ENCODE results near the gene GPR132.
"Not testable (repeated sequence)": the region's sequence is repeated elsewhere in the genome, so short reads cannot be mapped to it uniquely, and the experiment has no call there.

Gene GPR132

GRCh38 chr14:105073720-105074600 lies 8.7 kb upstream of the GPR132 start:
- no peak for DNase-seq

GRCh38 chr14:105072892-105073719 lies 7.9 kb upstream of the GPR132 start:
- DNase-seq = no peak

DNA sequence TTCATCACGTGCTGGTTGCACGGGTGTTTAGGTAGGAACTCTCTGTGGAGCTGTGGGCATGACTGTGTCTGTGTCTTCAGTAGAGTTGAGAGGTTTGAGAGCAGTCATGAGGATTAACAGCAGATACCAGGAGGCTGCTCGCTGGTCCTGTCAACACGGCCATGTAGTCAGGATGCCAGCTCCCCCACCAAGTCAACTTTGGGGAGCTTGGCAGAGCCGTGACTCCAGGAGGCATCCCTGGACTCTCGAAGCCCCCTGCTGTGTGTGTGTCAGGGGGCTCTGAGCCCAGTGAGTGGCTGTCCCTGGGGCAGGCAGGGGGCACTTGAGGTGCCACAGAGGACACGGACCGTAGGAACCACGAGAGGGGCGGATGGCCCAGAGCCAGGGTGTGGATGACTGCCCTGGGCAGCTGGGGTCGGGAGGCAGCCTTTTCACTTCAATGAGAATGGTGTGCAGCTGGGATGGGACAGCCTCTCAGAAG lies 7.2 kb upstream of the GPR132 start:
- DNase-seq = no peak

GRCh38 chr14:105071942-105072341 lies 6.7 kb upstream of the GPR132 start:
- DNase-seq = no peak

DNA sequence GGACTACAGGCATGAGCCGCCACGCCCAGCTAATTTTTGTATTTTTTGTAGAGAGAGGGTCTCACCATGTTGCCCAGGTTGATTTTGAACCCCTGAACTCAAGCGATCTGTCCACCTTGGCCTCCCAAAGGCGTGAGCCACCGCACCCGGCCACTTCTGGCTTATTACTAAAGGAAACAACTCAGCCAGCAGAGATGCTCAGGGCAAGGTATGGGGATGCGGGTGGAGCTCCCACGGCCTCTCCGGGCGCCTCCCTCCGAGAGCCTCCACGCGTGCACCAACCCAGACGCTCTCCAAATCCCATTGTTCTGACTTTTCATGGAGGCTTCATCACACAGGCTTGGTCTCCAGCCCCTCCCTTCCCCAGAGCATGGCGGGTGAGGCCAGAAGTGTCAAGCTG lies 6.1 kb upstream of the GPR132 start:
- DNase-seq = no peak

- no peak for DNase-seq
These were observed 5.5 kb upstream of the GPR132 start for GRCh38 chr14:105070760-105071137.

DNA sequence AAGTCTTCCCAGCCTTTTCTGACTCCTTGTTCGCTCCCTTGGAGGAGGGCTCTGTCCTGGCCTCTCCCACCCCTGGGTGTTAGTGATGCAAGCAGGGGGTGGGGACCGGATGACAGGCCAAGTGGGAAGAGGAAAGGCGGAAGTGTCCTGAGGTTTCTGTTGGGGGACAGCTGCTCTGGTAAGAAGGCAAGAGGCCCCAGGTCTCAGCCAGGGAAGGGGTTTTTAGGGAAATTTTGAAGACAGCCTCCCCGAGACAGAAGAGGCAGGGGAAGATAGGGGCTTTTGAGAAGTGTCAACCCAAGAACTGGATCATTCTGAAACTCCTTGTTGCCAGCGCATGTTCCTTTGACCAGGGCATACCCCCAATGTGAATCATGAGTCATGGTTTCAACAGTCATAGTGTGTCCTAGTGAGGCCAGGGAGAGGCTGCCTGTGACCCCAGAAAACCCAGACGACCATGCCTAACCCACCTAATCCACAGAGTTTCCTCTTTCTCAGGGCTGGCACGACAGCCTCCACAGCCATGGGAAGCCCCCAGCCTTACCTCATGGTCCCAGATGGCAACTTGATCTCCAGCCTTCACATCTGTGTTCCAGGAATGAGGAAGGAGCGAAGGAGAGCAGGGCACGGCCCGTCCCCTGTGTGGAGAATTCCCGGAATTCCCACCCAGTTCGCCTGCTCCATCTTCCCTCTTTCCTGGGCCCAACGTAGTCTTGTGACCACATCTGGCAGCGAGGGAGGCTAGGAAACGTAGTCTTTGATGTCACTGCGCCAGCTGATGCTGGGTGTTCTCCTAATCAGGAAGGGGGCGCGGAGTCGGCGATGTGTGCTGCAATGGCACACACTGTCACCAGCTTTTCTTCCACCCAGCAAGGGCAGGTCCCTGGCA lies 4.9 kb upstream of the GPR132 start:
- no peak for DNase-seq

DNA sequence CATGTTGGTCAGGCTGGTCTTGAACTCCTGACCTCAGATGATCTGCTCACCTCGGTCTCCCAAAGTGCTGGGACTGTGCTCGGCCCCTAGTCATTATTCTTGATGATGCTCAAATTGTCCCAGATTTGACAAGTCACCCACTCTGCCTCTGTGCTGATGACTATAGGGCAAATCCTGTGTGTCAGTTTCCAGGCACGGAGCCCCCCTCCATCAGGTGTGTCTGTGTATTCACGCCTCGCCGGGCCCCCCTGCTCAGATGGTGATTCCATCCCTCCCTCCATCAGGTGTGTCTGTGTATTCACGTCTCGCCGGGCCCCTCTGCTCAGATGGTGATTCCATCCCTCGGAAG lies 4.3 kb upstream of the GPR132 start:
- no peak for DNase-seq

DNA sequence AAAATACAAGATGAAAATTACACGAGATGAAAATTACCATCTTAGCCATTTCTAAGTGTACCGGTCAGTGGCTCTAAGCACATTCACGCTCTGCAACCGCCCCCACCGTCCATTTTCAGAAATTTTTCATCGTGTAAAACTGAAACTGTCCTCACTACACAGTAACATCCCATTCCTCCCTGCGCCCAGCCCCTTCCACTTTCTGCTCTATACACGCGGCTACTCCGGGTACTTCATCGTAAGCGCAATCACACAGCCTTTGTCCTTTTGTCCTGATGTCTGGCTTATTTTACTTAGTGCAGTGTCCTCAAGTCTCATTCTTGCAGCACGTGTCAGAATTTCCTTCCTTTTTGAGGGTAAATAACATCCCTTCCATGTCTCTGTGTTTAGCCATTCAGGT lies 3.6 kb upstream of the GPR132 start:
- DNase-seq = no peak

- no peak for DNase-seq
These were observed 2.7 kb upstream of the GPR132 start for GRCh38 chr14:105067969-105068301.

- no peak for DNase-seq
These were observed 2.1 kb upstream of the GPR132 start for GRCh38 chr14:105067140-105067968.

DNA sequence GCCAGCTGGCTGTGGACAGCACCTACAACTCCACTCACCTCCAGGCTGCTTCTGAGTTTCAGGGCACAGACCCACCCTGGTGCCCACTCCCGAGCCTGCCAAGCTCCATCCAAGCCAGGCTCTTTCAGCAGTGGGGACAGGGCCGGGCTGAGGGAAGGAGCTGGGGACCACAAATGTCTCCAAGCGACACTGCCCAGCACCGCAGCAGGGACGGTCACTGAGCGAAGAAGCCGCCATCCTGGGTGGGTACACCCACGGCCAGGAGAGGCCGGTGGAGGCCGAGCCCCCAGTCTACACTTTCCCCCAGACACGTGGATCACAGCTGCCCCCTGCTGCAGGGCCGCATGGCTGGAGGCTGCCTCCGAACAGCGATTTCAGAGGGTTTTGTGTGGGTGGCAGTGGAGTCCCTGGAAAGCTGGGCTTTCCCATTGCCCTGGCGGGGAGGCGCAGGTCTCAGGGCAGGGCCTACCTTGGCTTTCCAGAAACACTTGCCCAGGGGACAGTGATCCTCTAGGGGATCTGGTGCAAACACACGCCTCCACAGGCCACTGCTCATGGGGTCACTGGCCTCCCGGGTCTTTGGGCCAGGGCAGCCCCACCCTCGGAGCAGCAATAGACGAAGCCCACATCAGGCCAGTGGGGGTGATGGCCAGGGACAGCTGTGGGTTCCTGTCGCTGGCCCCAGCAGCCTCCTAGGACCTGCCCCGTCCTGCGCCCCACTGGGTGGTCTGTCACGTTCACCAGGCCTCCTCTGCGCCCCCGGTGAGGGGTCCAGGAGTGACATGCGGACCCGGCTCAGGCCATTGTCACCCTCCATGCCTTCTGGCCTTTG lies 1.2 kb upstream of the GPR132 start:
- no peak for DNase-seq

DNA sequence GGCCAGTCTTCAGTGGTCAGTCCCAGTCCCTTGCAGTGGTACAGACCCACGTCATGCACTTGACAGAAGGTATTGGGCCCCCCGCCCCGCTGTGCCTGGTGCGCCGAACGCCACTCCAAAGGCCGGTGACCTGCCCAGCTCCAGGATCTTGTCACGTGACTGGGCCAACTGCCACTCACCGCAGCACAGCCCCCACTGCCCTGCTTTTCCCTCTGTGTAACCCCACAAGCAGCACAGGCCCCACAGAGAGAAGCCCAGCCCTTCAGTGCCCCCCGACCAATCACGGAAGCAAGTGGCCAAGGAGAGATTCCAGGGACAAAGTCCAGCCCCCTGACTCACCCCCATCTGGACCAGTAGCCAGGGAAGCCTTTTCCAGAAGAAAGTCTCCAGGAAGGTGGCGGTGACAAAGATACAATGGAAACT lies 498 bp downstream of the GPR132 start:
- DNase-seq = no peak

DNA sequence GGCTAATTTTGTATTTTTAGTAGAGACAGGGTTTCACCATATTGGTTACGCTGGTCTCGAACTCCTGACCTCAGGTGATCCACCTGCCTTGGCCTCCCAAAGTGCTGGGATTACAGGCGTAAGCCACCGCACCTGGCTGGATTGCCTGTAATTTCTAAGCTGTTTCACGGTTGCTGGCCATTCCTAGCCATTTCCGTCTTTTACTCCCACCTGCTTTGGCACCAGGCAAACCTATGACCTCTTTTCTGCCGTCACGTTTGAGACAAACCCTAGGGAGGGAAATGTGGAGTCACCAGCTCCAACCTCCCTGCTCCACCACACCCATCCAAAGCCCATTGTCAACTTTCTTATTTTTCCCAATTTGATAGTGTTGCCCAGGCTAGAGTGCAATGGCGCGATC lies 1.2 kb downstream of the GPR132 start:
- DNase-seq = no peak

DNA sequence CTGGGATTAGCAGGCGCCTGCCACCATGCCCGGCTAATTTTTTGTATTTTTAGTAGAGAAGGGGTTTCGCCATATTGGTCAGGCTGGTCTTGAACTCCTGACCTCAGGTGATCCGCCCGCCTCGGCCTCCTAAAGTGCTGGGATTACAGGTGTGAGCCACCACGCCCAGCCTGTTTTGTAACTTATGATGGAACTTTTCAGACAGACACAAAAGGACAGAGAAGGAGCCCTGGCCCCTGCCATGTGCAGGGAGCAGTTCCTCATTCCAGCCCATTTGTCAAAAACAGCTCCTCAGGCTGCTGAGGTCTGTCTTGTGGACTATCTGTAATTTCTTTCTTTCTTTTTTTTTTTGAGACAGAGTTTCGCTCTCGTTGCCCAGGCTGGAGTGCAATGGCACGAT lies 1.7 kb downstream of the GPR132 start:
- not testable (repeated sequence) for DNase-seq

DNA sequence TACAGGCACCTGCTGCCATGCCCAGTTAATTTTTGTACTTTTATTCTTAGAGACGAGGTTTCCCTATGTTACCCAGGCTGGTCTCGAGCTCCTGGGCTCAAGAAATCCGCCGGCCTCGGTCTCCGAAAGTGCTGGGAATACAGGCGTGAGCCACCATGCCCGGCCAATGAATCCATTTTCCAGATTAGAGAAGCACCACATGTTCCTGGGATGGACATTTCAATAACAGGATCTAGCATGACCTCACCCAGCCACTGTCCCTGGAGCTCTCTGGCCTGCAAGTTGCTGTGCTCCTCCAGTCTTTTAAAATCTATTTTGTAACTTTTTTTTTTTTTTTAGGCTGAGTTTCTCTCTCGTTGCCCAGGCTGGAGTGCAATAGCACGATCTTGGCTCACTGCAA lies 2.2 kb downstream of the GPR132 start:
- DNase-seq = no peak

DNA sequence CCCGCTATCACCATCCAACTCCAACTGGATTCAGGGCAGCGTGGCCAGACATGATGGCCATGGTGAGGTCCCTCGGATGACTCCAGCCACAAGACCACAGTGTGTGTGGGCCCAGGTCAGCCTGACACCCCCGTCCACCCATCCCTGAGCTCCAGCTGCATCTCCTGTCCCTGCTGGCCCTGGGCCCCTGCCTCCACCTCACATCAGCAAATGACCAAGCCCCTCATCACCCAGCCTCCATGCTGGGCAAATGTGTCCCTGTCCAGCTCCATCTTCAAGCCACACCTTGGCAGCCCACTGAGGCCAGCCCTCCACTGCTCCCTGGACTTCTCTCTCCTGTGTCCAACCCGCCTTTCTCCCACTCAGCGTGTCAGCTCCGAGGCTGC lies 3.2 kb downstream of the GPR132 start:
- no peak for DNase-seq

GRCh38 chr14:105061428-105062047 lies 3.7 kb downstream of the GPR132 start:
- DNase-seq = no peak

DNA sequence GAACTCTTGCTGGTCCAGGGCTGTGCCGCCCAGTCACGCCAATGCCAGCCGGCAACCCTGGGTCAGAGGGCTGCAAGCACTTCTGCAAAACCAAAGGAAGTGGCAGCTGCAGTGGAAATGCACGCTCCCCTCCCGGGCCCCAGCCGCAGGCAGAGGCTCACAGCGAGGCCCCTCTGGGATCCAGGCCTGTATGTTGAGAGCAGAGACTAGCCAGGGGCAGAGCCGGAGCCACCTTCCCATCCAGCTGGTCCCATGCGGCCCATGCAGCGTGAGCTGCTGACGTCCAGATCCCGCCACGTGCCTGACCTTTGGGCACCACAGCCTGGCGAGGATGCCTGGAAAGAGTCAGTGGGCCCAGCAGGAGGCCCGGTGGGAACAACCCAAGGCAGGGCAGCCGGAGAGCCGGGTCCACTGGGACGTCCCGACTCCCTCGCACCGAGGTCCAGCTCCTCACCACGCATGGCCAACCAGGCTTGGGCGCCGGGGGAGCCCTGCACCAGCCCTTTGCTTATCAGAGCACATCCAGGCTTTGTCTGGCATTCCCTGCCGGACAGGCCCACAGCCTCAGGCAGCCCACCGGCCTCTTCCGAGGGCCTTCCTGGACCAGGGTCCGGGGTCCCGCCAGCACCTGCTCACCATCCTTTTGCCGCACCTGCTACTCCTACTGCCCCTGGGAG lies 4.3 kb downstream of the GPR132 start:
- DNase-seq = no peak

DNA sequence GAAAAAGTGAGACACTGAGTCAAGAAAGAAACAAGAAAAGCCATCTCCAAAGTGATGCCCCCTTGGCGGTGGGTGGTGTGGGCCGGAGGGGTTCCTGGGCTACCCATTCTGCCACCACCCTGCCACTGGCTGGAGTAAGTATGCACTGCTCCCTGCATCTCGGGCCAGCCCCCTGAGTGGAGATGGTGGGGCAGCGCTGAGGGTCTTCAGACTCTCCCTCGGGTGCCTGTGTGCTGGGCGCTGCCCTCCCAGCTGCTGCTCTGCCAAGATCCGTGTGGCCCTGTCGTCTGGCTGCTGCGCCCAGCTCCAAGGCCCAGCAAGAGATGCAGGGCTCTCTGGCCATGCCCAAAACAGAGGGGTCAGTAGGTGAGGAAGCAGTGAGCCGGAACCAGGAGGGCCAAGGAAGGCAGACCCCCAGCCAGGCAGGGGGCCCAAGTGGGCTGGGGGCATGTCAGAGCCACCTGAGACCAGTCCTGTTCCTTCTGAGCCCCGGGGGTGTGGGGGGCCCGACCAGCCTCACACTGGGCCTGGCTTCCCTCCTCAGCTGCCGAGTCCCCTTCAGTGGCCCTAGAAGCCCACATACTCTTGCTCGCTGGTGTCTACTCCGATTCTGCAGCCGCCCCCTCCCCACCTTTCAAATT lies 5.2 kb downstream of the GPR132 start:
- DNase-seq = no peak
